NCI-H526 (cell line): ENCODE data around the gene PLXNA4.
A peak's percentile ranks its signal among the peaks of the same experiment; 100 is the strongest.
"Not testable (repeated sequence)": the region's sequence is repeated elsewhere in the genome, so short reads cannot be mapped to it uniquely, and the experiment has no call there.

ENCODE experiments used
- DNase-seq, 2 experiments: peaks; one replicate each; lab custom pipeline; 2025; lab: John Stamatoyannopoulos, UW

Gene PLXNA4

DNA sequence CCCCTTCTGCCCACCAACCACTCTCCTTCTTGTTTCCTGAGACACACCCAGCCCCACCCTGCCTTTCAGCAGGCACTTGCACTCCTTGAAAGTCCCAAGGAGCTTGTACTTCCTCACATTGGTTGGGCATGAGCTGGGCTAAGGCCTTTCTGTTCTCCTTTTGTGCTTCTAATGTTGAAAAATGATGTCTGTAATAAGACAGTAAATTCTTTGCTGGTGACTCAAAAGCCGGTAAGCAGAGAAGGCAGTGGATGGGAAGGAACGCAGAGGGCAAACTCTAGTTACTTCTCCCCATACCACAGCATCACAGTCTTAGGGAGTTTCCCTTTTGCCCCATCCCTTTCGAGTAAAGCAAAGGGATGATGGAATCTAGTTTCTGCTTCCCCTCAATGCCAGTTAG lies 185.6 kb downstream of the PLXNA4 start:
- no peak for DNase-seq

GRCh38 chr7:132390049-132390448 lies 186.2 kb downstream of the PLXNA4 start:
- not testable (repeated sequence) for DNase-seq

GRCh38 chr7:132388688-132389087 lies 187.6 kb downstream of the PLXNA4 start:
- no peak for DNase-seq

DNA sequence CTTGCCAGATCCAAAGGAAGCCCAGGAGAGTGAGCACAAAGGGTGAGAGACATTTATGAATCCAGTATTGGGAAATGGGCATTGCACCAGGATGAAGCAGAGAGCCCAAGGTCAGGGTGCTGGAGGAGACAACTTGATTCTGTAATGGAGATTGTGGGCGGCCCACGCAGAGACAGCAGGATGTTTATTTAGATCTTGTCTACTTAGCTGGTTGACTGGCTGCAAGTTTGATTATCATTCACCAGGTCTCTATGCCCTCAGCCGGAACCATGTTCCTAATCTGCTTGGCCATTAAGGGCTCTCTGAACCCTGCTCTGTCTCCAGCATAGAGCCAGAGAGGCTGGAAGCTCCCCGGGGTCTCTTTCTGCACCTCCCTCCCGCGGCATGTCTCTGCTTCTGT lies 188.7 kb downstream of the PLXNA4 start:
- no peak for DNase-seq

- DNase-seq, result peak in 1 of 2 experiments; percentile 20
Measured at GRCh38 chr7:132386201-132386681, 190.0 kb downstream of the PLXNA4 start.

- no peak for DNase-seq
Measured at GRCh38 chr7:132383962-132384361, 192.3 kb downstream of the PLXNA4 start.

- DNase-seq, result no peak
Measured at GRCh38 chr7:132381742-132382472, 194.4 kb downstream of the PLXNA4 start.

GRCh38 chr7:132380059-132380458 lies 196.2 kb downstream of the PLXNA4 start:
- no peak for DNase-seq

- no peak for DNase-seq
Measured at GRCh38 chr7:132379292-132379691, 197.0 kb downstream of the PLXNA4 start.

DNA sequence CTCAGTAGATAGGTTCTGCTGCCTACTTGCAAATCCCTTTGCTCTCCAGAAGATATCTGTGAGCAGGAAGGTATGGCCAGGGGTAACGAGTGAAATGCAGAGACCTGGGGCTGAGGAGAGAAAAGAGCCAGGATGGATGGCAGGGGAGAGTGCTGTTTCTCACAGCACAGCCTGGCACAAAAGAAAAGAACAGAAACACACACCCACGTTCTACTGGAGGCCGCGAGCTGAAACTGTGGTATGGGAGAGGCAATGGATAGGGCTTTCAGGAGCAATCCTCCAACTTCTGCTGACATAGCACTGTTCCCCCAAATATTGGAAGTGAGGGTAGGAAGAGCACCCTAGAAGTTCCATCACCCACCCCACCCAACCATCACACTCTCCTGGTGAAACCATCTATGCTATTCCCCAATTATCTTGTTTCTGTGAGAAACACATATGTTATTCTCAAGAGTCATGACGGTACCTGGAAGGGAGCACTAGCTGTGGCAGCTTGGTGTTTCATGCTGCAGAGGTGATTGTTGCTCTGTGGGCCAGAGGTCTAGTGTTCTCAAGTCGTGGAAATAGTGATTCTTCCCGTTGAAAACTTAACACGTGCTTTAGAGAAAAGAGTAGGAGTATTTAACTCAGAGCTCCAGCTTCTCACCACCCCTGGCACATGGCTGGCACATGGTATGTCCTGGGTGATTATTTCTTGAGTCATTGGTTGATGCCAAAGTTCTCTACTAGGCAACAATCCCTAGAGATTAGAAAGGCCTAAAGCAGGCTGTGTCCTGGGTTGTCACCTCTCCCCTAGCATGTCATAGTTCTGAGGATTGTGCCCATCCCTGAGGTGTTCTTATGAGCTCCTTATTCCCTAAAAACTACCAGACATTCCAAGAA lies 198.3 kb downstream of the PLXNA4 start:
- DNase-seq, result no peak

GRCh38 chr7:132377015-132377414 lies 199.3 kb downstream of the PLXNA4 start:
- no peak for DNase-seq

- DNase-seq, result no peak
Measured at GRCh38 chr7:132376361-132377013, 199.8 kb downstream of the PLXNA4 start.

DNA sequence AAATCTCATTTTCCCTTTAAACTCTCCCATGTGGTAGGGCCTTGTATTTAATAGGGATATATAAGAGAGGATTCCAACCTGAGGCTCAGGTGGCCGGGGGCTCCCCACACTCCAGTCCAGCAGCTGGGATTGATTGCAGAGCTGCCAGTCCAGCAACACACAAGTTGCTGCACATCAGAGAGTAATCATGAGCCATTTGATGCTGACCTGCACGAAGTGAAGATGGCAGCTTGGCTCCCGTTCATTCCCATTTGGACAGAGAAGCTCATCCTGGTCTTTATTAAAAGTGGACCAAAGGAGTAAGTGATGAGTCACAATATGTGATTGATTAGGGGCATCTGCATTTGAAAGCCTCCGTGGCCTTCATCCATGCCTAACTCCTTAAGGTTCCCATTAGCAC lies 202.4 kb downstream of the PLXNA4 start:
- DNase-seq, result no peak

DNA sequence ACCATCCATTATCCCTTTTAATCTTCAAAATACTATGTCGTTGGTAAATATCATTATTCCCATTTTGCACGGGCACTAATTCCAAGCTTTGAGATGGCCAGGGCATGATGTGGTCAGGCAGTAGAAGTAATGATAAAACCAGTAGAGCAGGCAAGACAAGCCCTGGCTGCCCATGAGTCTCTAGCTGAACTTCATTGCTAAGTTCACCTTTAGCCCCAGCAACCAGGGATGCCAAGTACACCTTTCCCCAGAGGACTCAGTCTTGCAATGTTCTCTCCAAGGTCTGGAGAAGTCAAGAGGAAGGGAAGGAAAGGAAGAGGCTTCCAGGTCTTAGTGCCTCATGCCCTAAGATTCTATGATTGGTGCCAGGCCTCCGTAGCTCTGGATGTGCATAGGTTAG lies 203.2 kb downstream of the PLXNA4 start:
- DNase-seq, result no peak

- DNase-seq, result no peak
Measured at GRCh38 chr7:132371948-132372347, 204.3 kb downstream of the PLXNA4 start.

DNA sequence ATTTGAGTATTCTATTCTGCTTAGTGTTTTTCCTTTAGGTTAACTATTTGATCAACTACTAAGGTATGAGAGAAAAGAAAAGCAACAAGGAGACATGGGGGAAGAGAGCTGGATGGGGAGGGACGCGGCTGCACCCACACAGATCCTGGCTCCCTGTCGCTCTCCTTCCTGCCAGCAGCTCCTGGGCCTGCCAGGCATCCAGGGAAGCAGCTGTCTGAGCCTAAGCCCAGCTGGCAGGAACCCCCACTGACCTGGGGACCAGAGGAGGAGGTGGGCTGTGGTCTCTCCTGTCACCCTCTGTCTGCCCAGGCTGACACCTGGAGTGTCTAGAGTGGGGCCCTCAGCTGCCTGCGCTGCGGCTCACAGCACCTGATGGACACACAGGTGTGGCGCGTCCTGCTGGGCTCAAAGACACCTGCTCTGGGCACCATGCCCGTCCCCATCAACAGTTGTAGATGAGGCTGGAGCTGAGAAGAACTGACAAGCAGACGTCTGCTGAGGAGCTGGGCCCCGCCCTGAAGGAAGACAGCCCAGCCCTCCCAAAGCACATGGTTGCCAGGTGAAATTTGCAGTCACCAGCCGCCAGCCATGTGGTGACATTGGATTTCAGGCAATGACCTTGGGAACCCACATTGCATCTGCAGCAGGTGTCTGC lies 207.9 kb downstream of the PLXNA4 start:
- DNase-seq, result no peak

- no peak for DNase-seq
Measured at GRCh38 chr7:132367795-132368194, 208.5 kb downstream of the PLXNA4 start.

DNA sequence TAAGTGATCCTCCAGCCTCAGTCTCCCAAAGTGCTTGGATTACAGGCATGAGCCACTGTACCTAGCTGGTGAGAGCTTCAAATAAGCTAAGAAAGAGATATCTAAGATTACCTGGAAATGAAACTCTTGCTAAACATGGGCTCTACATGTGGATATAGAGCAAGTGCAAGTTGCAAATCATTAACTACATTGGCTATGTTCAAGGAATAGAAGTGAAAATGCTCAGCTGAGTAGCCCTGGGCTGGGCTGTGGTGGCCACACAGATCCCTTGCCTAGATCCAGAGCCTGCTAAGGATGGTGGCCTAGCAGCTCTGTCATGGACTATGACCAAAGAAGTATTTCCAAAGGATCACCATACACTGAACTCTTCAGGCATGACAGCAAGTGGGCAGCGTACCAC lies 209.3 kb downstream of the PLXNA4 start:
- no peak for DNase-seq

DNA sequence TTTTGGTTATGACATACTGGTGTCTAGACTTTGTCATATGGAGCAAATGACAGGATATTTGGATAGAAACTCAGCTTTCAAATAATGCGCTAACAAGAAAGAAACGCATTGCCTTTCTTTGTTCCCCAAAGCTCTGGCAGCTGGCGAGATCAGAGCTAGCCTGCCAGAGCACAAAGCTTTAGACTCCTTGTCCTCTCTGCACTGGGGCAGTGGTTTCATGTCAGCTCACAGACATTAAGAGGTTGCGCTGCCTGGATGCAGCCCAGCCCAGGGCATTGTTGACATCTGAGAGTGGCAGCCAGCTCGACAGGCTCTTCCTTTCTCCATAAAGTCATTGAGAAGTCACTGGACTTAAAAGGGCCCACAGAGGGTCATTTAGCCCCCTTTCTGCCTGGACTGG lies 212.0 kb downstream of the PLXNA4 start:
- no peak for DNase-seq

- no peak for DNase-seq
Measured at GRCh38 chr7:132362059-132362458, 214.2 kb downstream of the PLXNA4 start.

DNA sequence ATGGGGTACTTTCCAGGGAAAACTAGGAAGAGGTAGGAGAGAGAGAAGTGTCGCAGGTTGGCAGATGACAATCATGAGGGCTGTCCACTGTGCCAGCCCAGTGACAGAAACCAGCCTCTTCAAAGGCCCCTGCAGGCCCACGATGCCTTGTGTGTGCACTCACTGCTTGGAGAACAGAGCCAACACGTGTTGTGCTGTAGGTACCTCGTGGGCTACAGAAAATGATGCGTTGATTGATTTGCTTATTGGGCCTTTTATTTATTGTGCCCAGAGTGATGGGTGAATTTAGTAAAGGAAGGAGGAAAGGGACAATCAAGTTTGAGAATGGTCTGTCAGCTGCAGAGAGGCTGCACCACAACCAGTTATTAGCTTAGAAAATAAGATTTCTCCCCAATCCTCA lies 215.1 kb downstream of the PLXNA4 start:
- no peak for DNase-seq

GRCh38 chr7:132359743-132360142 lies 216.5 kb downstream of the PLXNA4 start:
- DNase-seq, result no peak
